Measurements from ENCODE around the gene LLGL1.

DNA sequence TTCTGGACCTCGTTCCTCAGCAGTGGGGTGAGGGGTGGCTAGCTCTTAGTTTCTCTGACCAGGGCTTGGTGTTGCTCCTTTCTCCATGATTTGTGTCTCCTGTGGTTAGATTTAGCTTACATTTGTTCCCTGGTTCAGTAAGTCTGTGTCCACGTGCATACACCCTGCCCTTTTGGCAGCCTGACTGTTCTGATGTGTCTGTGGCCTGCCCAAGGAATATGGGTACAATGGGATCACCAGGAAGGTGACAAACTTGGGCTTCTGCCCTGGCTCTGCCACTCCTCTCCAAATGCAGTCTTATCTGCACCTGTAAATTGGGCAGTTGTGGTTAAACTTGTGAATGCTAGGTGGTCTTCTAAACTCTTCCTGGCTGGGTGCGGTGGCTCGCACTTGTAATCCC, 24.3 kb upstream of the LLGL1 start:
- TF ChIP-seq, protein P1, sequence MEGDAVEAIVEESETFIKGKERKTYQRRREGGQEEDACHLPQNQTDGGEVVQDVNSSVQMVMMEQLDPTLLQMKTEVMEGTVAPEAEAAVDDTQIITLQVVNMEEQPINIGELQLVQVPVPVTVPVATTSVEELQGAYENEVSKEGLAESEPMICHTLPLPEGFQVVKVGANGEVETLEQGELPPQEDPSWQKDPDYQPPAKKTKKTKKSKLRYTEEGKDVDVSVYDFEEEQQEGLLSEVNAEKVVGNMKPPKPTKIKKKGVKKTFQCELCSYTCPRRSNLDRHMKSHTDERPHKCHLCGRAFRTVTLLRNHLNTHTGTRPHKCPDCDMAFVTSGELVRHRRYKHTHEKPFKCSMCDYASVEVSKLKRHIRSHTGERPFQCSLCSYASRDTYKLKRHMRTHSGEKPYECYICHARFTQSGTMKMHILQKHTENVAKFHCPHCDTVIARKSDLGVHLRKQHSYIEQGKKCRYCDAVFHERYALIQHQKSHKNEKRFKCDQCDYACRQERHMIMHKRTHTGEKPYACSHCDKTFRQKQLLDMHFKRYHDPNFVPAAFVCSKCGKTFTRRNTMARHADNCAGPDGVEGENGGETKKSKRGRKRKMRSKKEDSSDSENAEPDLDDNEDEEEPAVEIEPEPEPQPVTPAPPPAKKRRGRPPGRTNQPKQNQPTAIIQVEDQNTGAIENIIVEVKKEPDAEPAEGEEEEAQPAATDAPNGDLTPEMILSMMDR (IDR thresholded peaks at IDR 0.05; ENCODE audit: poor library complexity, severe bottlenecking): no peak
- TF ChIP-seq POLR2AphosphoS5 (IDR thresholded peaks at IDR 0.05) (no peak), TAF1 (IDR thresholded peaks at IDR 0.05; ENCODE audit: low read depth) (no peak), SMC3 (conservative IDR thresholded peaks at IDR 0.05; ENCODE audit: poor library complexity) (no peak), EP300 (conservative IDR thresholded peaks at IDR 0.05; ENCODE audit: poor library complexity, severe bottlenecking) (no peak), EZH2 (IDR thresholded peaks at IDR 0.05; ENCODE audit: borderline replicate concordance, insufficient read depth, low read length, poor library complexity, severe bottlenecking) (no peak)
- TF ChIP-seq, protein P2, sequence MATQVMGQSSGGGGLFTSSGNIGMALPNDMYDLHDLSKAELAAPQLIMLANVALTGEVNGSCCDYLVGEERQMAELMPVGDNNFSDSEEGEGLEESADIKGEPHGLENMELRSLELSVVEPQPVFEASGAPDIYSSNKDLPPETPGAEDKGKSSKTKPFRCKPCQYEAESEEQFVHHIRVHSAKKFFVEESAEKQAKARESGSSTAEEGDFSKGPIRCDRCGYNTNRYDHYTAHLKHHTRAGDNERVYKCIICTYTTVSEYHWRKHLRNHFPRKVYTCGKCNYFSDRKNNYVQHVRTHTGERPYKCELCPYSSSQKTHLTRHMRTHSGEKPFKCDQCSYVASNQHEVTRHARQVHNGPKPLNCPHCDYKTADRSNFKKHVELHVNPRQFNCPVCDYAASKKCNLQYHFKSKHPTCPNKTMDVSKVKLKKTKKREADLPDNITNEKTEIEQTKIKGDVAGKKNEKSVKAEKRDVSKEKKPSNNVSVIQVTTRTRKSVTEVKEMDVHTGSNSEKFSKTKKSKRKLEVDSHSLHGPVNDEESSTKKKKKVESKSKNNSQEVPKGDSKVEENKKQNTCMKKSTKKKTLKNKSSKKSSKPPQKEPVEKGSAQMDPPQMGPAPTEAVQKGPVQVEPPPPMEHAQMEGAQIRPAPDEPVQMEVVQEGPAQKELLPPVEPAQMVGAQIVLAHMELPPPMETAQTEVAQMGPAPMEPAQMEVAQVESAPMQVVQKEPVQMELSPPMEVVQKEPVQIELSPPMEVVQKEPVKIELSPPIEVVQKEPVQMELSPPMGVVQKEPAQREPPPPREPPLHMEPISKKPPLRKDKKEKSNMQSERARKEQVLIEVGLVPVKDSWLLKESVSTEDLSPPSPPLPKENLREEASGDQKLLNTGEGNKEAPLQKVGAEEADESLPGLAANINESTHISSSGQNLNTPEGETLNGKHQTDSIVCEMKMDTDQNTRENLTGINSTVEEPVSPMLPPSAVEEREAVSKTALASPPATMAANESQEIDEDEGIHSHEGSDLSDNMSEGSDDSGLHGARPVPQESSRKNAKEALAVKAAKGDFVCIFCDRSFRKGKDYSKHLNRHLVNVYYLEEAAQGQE (IDR thresholded peaks at IDR 0.05; ENCODE audit: borderline replicate concordance): no peak

Data from neural cell (in vitro differentiated cells).